Suprapubic skin (tissue), 4 donors: ENCODE data around the gene THPO. TPM values are rescaled to one million over a fixed set of nuclear protein-coding genes. Genes with fewer than 3 reads are reported as not detected.

ENCODE experiments used
- DNase-seq, 2 donors: peaks; one replicate each; pipeline ENCODE4 v3.0.0-alpha.2; 2019; ENCODE audit warnings: low spot score in 2 of 2
- H3K27ac ChIP-seq: fragments of 200-600 bp; sonication (generic); one replicate; pipeline ENCODE4 v1.5.1; 2019
- H3K27me3 ChIP-seq: fragments of 200-600 bp; sonication (generic); one replicate; pipeline ENCODE4 v1.5.1; 2019
- H3K36me3 ChIP-seq: fragments of 200-600 bp; sonication (generic); one replicate; pipeline ENCODE4 v1.5.1; 2019
- H3K4me1 ChIP-seq: fragments of 200-600 bp; sonication (generic); one replicate; pipeline ENCODE4 v1.5.1; 2019
- H3K4me3 ChIP-seq: fragments of 200-600 bp; sonication (generic); one replicate; pipeline ENCODE4 v1.5.1; 2019; ENCODE audit warnings: mild to moderate bottlenecking
- H3K9me3 ChIP-seq: fragments of 200-600 bp; sonication (generic); one replicate; pipeline ENCODE4 v1.5.1; 2019
- CTCF ChIP-seq, 2 donors: fragments of 200-600 bp in 1 of 2; fragments of 450-650 bp in 1 of 2; sonication (generic) in 1 of 2; IDR thresholded peaks; one replicate each; pipeline ENCODE4 v1.5.1; 2016 to 2019; ENCODE audit warnings: antibody characterized with exemption in 2 of 2, mild to moderate bottlenecking in 1 of 2, moderate library complexity in 1 of 2
- EP300 ChIP-seq: sonication (generic); formaldehyde crosslinking; IDR thresholded peaks from one replicate; pipeline ENCODE4 v1.6.1; 2017; ENCODE audit warnings: antibody characterized with exemption
- POLR2A ChIP-seq, 2 donors: fragments of 450-650 bp; IDR thresholded peaks; one replicate each; pipeline ENCODE4 v1.6.1; 2017; ENCODE audit warnings: antibody characterized with exemption in 2 of 2, mild to moderate bottlenecking in 2 of 2, moderate library complexity in 2 of 2
- POLR2AphosphoS5 ChIP-seq, 3 donors: sonication (generic); formaldehyde crosslinking; IDR thresholded peaks; one replicate each; pipeline ENCODE4 v1.6.1; 2017; ENCODE audit warnings: antibody characterized with exemption in 3 of 3
- WGBS: methylation state at CpG from one replicate; pipeline ENCODE4 v1.1.5; 2018; 5-methylcytosine and 5-hydroxymethylcytosine counted together
- total RNA-seq, 4 donors: library from RNA; depleted of rRNA; stranded (reverse); fragments of >200 nt; gene quantifications; one replicate each; pipeline ENCODE4 v1.1.0, GENCODE V29; 2016

THPO gene
- total RNA-seq, 4 donors from 2014 or later = 0.93 TPM; not detected in 3

- DNase-seq = no peak
- Histone ChIP-seq H3K4me1 (peaks cover 30% of the 10 kb centered on the region), H3K27me3 (no peaks in the 10 kb centered on the region), H3K4me3 (no peak overlapping the region), H3K36me3 (peaks cover 23% of the 10 kb centered on the region), H3K27ac (no peak overlapping the region), H3K9me3 (no peaks in the 10 kb centered on the region)
- TF ChIP-seq POLR2A (IDR thresholded peaks at IDR 0.05) (no peak), POLR2AphosphoS5 (IDR thresholded peaks at IDR 0.05) (no peak), EP300 (no peak), CTCF (IDR thresholded peaks at IDR 0.05) (no peak)
- 72% methylated on average over 12 of the region's 12 CpGs for WGBS
Observed at GRCh38 chr3:184347321-184348056, 30.5 kb downstream of the THPO start.

- H3K27me3 ChIP-seq = no peaks in the 10 kb centered on the region
- H3K4me3 ChIP-seq = no peak overlapping the region
- no peak for DNase-seq
- H3K4me1 ChIP-seq = peaks cover 28% of the 10 kb centered on the region
- no peak overlapping the region for H3K27ac ChIP-seq
- TF ChIP-seq EP300 = no peak
- no peak for TF ChIP-seq CTCF (IDR thresholded peaks at IDR 0.05)
- TF ChIP-seq POLR2A (IDR thresholded peaks at IDR 0.05) = no peak
- no peak for TF ChIP-seq POLR2AphosphoS5 (IDR thresholded peaks at IDR 0.05)
- peaks cover 26% of the 10 kb centered on the region for H3K36me3 ChIP-seq
- WGBS = 84% methylated on average over 5 of the region's 20 CpGs
- H3K9me3 ChIP-seq = no peaks in the 10 kb centered on the region
Observed at GRCh38 chr3:184346480-184347190, 31.4 kb downstream of the THPO start.

- Histone ChIP-seq H3K36me3 (peaks cover 26% of the 10 kb centered on the region), H3K27ac (peak overlapping the region; percentile 55), H3K4me3 (no peak overlapping the region), H3K4me1 (peaks cover 34% of the 10 kb centered on the region), H3K9me3 (no peaks in the 10 kb centered on the region), H3K27me3 (no peaks in the 10 kb centered on the region)
- TF ChIP-seq CTCF (IDR thresholded peaks at IDR 0.05) = peak in 1 of 2 donors; percentile 60
- no peak for TF ChIP-seq EP300
- peak in 1 of 3 donors; percentile 44 for TF ChIP-seq POLR2AphosphoS5 (IDR thresholded peaks at IDR 0.05)
- TF ChIP-seq POLR2A (IDR thresholded peaks at IDR 0.05) = no peak
- 43% methylated on average over 14 of the region's 14 CpGs for WGBS
- DNase-seq = no peak
Observed at GRCh38 chr3:184345317-184346144, 32.5 kb downstream of the THPO start.

- H3K27ac ChIP-seq = peak overlapping the region; percentile 55
- no peak for DNase-seq
Observed at GRCh38 chr3:184344579-184345316, 33.3 kb downstream of the THPO start.

More at GRCh38 chr3:184344579-184345316, 33.3 kb downstream of the THPO start:
- no peaks in the 10 kb centered on the region for H3K27me3 ChIP-seq
- TF ChIP-seq POLR2AphosphoS5 (IDR thresholded peaks at IDR 0.05) (no peak), CTCF (IDR thresholded peaks at IDR 0.05) (no peak), EP300 (no peak), POLR2A (IDR thresholded peaks at IDR 0.05) (no peak)
- peaks cover 26% of the 10 kb centered on the region for H3K36me3 ChIP-seq
- no peak overlapping the region for H3K4me3 ChIP-seq
- 75% methylated on average over 6 of the region's 24 CpGs for WGBS
- H3K9me3 ChIP-seq = no peaks in the 10 kb centered on the region
- peaks cover 38% of the 10 kb centered on the region for H3K4me1 ChIP-seq
